NCI-H146 (cell line): ENCODE data around the gene MMRN2.
"Not testable (repeated sequence)": the region's sequence is repeated elsewhere in the genome, so short reads cannot be mapped to it uniquely, and the experiment has no call there.

Experiments used
- DNase-seq: peaks from one replicate; lab custom pipeline; 2025; lab: John Stamatoyannopoulos, UW

The MMRN2 gene

DNA sequence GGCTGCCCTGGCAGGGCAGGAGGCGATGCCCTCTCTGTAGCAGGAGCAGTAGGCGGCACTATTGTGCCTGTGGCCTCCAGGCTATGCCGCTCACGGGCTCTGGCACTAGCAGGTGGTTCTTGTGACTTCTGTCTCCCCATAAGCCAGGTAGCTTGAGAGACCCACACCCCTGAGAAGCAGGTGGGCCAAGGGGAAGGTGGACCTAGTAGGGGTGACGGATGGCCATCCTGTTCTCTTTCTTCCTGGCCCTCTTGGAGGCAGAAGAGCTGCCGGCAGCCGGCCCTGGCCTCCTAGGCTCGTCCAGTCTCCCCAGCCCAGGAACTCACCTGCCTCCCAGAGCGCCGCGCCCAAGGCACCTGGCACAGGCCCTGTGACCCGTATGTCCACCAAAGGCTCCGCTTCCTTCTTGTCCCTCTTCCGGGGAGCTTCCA, 15.4 kb downstream of the MMRN2 start:
- DNase-seq: no peak

- DNase-seq: no peak
Measured at GRCh38 chr10:86941426-86941825, 16.0 kb downstream of the MMRN2 start.

DNA sequence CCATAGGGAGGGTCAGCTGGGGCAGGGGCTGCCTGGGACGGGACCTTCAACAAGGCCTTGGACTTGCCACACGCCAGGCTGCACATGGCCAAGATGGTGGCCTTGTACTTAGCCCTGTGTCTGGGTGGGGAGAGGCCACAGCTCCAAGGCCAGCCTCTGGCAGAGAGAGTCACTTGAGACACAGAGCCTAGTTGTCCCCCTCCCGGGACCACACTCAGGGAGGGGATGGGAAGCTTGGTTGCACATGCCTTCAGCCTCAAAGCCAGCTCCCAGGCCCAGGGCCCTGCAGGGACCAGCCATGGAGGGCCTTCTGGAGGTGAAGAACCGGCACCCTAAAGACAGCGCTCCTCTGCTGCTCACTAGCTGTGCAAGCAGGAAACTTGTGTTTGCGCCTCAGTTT, 16.7 kb downstream of the MMRN2 start:
- no peak for DNase-seq

- DNase-seq: not testable (repeated sequence)
Measured at GRCh38 chr10:86940076-86940475, 17.3 kb downstream of the MMRN2 start.

- no peak for DNase-seq
Measured at GRCh38 chr10:86938260-86938659, 19.2 kb downstream of the MMRN2 start.

- DNase-seq: no peak
Measured at GRCh38 chr10:86937502-86938154, 19.8 kb downstream of the MMRN2 start.

GRCh38 chr10:86936661-86937501, 20.5 kb downstream of the MMRN2 start:
- peak; percentile 62 for DNase-seq

GRCh38 chr10:86934162-86934711, 23.2 kb downstream of the MMRN2 start:
- DNase-seq: peak; percentile 52

DNA sequence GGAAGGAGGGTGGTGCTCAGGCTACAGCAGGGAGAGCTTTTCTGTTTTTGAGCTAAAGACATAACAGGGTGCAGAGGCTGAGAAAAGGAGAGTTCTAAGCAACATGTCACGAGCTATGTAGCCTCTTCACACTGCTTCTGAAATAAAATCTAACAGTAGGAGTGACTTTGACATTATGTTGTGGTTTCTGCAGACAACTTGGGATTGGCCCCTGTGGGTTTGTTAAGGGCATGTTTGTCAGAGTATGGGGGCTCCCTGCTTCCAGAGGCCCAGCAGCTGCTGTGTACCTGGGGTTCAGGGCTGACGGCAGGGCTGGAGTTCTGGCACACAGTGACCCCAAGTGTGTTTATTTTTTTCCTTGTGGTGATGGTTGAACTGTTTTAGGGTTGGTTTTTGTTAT, 24.7 kb downstream of the MMRN2 start:
- DNase-seq: no peak

DNA sequence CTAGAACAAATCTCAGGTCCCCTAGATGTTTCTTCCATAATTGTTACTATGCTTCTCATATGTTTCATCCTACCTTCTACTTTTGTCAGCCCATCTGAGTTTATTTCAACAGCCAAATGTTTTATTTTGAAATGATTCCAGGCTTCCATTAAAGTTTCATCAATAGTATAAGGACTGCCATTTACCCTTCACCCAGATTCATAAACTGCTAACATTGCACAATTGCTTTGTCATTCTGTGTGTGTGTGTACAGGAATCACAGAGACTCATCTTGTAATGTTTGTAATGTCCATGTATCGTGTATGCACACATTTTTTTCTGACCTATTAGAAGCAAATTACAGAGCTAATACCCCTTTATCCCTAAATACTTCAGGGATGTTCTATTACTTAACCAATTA, 25.5 kb downstream of the MMRN2 start:
- no peak for DNase-seq

DNA sequence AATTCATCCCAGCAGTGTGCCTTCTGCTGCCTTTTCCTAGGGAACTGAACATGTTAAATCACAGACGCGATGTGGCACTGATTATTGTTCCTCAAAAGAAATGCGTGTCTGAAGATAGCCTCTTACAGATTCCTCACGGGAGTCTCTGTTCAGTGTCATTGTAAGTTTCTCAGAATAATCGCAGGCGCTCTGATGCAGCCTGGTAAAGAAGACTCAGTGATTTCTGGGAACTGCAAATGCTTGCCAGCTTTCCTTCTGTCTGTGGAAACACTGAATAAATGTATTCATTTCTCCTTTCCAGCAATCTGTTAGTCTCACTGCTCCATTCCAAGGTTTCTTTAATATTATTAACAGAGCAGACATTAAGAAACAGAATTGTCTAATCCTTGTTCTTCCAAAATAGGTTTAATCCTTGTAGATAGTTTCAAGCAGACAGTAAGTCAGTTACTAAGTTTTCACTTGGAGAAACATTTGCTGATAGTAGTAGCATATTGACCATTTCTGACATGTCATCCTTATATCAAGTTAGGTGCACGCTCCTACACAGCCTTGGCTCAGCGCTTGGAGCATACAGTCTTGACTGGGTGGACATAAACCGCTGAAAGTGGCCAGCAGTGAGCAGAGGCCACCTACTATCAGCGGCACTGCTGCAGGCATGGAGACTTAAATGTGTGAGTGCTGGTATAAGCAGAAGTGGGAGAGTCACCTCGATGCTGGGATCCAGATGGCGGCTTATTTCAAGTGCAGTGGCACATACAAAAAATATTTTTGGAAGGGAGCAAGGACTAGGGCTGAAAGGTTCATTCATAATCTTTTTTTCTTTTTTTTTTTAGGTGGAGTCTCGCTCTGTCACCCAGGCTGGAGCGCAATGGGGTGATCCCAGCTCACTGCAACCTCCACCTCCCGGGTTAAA, 27.7 kb downstream of the MMRN2 start:
- no peak for DNase-seq

DNA sequence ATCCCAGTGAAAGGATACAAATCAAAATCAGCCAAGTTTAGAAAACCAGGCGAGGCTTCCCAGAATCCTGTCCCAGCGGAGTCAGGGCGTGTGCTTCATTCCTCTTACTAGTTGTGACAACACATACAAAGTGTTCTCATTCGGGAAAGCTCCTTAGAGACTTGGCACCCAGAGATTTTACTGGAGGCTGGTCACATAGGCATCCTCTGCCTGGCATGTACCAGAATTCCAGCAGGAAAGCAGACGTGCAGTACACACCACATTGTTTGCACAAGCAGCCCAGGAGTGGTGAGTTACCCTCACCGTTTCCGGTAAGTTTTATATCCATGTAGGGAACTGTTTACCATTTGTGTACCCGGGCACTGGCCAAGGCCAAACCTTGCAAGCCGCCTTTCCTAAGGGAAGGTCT, 34.9 kb downstream of the MMRN2 start:
- no peak for DNase-seq

DNA sequence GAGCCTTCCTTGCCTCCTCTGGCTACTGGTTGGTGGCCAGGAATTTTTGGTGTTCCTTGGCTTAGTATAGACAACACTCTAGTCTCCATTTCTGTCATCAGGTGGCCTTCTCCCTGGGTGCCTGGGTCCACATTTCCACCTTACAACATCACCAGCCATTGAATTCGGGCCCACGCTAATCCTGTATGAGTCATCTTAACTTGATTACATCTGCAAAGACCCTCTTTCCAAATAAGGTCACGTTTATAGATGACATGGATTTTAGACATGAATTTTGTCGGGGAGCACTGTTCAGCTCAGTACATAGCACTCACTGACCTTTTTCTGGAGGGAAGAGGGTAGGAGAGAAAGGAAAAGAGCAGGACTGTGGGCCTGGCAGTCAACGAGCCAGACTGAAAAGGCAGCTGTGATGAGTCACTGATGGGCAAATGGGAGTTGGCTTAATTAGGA, 39.4 kb downstream of the MMRN2 start:
- DNase-seq: peak; percentile 29

DNA sequence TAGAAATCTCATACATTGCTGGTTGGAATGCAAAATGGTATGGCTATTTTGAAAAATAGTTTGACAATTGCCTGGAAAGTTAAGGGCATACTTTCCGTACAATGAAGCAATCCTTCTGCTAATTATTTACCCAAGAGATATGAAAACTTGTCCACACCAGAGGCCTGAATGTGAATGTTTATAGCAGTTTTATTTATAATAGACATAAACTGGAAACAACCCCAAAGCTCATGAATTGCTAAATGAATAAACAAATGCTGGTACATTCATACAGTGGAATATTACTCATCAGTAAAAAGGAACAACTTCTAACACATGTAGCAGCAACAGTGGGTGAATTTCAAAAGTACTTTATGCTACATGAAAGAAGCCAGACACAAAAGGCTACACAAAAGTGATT, 42.7 kb downstream of the MMRN2 start:
- DNase-seq: no peak

DNA sequence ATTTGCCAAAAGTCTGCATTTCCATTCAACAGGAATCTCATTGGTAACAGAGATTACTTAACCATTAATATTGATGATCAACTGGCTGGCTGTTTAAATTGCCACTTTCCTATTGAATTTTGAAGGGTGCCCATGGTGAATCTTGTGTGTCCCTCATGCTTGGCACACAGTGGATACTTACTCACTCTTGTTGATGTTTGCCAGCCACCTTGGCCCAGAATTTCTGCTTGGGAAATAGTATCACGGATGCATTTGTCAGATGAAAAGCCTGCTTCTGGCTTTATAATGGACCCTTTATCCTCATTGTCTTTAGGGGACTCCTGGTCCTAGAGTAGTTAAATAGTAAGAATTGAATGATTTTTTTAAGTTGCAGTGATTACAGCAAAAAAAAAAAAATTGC, 52.0 kb downstream of the MMRN2 start:
- DNase-seq: no peak

DNA sequence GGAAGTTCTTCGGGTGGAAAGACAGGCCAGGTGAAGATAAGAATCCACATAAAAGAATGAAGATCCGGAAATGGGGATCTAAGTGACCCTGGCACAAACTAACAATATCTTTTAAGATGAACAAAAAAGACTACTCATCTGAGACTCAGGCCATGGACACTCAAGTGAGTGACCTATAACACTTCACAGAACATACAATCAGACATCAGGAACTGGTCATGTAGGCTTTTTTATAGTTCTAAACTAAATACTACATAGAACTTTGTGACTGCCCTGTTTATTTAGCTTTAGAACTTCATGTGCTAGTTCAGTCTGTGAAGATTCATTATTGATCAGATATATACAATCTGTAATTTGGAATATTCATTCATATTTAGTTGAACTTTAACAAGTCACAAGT, 52.8 kb downstream of the MMRN2 start:
- DNase-seq: no peak

- DNase-seq: no peak
Measured at GRCh38 chr10:86900955-86901354, 56.5 kb downstream of the MMRN2 start.

DNA sequence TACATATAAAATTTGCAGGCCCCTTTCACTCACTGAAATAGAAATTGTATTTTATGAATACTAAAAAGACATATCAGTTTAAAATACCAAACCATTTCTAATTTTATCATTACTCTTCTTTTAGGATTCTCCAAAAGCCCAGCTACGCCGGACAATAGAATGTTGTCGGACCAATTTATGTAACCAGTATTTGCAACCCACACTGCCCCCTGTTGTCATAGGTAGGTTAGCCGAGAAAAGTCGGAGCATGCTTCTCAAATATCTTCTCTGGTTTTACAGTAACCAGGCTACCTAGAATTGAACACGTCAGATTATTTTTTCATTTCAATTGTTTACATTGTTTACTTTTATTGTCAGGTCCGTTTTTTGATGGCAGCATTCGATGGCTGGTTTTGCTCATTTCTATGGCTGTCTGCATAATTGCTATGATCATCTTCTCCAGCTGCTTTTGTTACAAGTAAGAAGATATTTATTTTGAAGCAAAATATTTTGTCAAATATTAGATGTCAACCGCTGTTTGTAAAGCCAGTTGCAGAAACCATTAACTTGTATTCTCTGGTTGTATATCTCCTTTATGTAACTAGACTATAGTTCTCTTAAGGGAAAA, 57.6 kb downstream of the MMRN2 start:
- DNase-seq: peak; percentile 68

GRCh38 chr10:86899132-86899531, 58.3 kb downstream of the MMRN2 start:
- DNase-seq: no peak

GRCh38 chr10:86898511-86898910, 58.9 kb downstream of the MMRN2 start:
- no peak for DNase-seq

DNA sequence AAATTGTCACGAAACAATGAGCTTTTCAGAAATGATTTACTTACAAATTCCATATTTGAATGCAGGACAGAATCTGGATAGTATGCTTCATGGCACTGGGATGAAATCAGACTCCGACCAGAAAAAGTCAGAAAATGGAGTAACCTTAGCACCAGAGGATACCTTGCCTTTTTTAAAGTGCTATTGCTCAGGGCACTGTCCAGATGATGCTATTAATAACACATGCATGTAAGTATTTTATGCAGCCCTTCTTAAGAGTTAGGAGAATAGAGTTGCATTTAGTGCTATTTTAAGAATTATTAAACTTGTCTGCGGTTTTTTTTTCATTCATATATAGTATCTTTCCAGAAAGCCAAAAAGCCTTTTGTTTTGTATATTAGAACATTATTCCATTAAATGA, 67.4 kb downstream of the MMRN2 start:
- DNase-seq: no peak
